Astrocyte of the spinal cord (primary cell): ENCODE results near the gene NAT16.
"Not testable (repeated sequence)": the region's sequence is repeated elsewhere in the genome, so short reads cannot be mapped to it uniquely, and the experiment has no call there.

Source experiments
- DNase-seq: peaks from one replicate; pipeline ENCODE4 v3.0.0; 2011; ENCODE audit warnings: low read depth, low spot score
- H3K4me3 ChIP-seq: 2 replicates; pipeline ENCODE4 v1.5.1; 2011; ENCODE audit warnings: low read depth, mild to moderate bottlenecking, low read length, moderate library complexity
- in situ Hi-C: cut with HindIII; loops from 2 replicates; pipeline ENCODE4 v1.10.0; 2017; ENCODE audit warnings: low sequenced_read_pairs
- TF ChIP-seq, protein P1 (sequence below): IDR thresholded peaks from 2 replicates; pipeline ENCODE4 v1.5.1; 2012; ENCODE audit warnings: low read depth, mild to moderate bottlenecking, low read length, inconsistent platforms

NAT16 gene

DNA sequence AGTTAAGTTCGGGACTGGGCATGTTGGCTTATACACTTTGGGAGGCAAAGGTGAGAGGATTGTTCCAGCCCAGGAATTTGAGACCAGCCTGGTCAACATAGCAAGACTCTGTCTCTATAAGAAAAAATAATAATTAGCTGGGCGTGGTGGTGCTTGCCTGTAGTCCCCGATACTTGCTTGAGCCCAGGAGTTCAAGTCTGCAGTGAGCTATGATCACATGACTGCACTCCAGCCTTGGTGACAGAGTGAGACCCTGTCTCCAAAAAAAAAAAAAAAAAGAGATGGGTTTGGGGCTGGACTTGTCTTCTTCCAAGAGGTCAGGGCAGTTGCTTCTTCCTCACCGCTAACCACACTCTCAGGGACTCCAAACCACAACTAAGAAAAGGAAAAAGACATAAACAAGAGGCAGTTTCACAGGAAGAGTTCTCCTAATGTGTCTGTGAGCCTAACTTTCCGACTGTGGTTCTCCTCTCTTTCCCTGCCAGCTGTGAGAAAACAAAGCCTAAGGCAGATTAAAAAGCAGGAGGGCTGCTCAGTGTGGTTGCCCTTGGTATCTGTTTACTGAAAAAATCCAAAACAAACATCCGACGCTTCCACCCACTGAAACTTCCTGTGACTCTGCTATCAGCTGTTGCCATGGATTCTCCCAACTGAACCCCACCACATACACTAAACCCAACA is 55.6 kb downstream of the NAT16 start:
- TF ChIP-seq, protein P1, sequence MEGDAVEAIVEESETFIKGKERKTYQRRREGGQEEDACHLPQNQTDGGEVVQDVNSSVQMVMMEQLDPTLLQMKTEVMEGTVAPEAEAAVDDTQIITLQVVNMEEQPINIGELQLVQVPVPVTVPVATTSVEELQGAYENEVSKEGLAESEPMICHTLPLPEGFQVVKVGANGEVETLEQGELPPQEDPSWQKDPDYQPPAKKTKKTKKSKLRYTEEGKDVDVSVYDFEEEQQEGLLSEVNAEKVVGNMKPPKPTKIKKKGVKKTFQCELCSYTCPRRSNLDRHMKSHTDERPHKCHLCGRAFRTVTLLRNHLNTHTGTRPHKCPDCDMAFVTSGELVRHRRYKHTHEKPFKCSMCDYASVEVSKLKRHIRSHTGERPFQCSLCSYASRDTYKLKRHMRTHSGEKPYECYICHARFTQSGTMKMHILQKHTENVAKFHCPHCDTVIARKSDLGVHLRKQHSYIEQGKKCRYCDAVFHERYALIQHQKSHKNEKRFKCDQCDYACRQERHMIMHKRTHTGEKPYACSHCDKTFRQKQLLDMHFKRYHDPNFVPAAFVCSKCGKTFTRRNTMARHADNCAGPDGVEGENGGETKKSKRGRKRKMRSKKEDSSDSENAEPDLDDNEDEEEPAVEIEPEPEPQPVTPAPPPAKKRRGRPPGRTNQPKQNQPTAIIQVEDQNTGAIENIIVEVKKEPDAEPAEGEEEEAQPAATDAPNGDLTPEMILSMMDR, result no peak
- peak; percentile 97 for DNase-seq
- H3K4me3 ChIP-seq, result no peak overlapping the region
- in situ Hi-C loops, result no loop called here

DNA sequence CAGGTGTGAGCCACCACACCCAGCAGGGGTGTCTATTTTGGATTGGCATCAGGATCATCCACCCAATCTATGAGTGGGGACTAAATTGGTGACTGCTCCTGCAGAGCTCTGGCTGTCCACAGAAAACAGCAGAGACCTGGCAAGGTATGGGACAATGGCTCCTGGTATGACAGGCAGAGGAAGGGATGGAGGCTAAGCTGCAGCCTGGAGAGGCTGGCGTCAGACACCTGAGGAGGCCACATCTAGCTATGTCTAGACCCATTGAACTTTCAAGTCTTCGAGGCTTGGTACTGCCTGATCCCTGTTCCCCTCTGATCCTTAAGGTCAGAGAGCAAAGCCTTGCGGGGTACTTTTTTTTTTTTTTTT is 56.4 kb downstream of the NAT16 start:
- DNase-seq, result no peak
- no peak overlapping the region for H3K4me3 ChIP-seq
- TF ChIP-seq, protein P1, result no peak
- in situ Hi-C loops, result no loop called here

DNA sequence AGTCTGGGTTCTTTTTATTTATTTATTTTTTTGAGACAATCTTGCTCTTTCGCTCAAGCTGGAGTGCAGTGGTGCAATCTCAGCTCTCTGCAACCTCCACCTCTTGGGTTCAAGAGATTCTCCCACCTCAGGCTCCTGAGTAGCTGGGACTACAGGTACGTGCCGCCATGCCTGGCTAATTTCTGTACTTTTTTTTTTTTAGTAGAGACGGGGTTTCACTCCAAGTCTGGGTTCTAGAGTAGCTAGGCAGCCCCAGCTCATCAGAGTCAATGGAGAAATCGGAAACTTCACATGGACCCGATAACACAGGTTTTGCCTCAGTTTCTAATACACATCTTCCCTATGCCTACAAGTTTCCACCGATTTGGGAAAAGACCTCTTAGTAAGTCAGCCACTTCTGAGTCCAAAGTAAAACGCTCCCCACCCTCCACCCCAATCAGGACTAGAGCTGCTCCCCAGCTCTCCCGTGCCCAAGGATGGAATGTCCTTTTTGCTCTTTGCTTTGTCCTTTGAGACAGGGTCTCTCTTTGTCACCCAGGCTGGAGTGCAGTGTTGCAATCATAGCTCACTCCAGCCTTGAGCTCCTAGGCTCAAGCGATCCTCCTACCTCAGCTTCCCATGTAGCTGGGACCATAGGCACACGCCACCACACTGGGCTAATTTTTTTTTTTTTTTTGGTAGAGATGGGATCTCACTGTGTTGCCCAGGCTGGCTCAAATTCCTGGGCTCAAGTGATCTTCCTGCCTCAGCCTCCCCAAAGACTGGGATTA is 57.0 kb downstream of the NAT16 start:
- TF ChIP-seq, protein P1, result no peak
- DNase-seq, result no peak
- in situ Hi-C loops, result no loop called here
- H3K4me3 ChIP-seq, result no peak overlapping the region

DNA sequence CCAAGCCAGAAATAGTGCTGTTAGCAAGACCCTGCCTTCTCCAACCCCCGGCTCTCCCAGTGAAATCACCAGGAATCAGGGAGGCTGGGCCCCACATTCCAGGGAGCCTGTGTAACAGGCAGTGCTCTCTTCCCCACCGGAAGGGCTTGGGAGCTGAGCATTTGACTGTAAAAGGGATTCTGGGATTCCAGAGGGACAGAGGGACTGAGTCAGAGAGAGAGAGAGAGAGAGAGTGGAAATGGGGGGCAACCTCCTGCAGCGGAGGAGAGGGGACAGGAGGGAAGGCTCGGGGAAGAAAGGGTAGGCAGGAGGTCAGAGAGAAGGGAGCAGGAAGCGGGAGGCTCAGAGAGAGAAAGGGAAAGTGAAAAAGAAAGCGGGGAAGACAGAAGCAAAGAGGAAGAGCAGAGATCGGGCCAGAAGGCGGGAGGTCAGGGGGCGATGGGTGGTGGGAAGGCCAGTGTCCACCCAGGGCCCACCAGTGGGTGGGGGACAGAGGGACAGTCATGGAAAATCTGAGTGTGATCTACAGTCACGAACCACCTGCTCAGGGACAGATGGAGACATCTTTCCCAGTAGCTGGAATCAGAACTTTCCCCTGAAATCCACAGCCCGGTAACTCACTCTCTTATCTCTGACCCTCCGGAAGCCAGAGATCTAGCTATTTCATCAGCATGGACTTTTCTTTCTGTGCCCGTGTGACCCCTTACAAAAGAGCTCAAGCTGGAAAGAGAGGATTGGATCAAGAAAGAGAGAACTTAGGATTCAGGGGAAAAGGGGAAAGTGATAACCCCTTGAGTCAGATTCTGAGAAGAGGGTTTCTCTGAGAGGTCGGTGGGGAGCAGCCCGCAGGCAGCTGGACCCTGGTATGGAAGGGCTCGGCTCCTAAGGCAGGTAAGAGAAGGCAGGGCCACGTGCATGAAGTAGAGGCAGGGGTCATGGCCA is 57.8 kb downstream of the NAT16 start:
- DNase-seq, result peak; percentile 98
- TF ChIP-seq, protein P1, result no peak
- in situ Hi-C loops, result no loop called here
- no peak overlapping the region for H3K4me3 ChIP-seq

DNA sequence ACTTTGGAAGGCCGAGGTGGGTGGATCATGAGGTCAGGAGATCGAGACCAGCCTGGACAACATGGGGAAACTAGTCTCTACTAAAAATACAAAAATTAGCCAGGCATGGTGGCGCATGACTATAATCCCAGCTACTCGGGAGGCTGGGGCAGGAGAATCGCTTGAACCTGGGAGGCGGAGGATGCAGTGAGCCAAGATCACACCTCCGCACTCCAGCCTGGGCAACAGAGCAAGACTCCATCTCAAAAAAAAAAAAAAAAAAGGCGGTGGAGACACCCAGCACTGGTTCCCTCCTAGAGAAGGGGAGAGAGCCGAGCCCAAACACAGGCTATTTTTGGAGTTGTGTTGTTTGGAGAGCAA is 58.5 kb downstream of the NAT16 start:
- H3K4me3 ChIP-seq, DNase-seq, in situ Hi-C loops: not testable (repeated sequence)
